HepG2 (cell line): ENCODE data around the gene RNASE8. TPM values are rescaled to one million over a fixed set of nuclear protein-coding genes. Genes with fewer than 3 reads are reported as not detected.

Source experiments
- GMEB1 ChIP-seq: sonication (generic); formaldehyde crosslinking; IDR thresholded peaks from 2 replicates; pipeline ENCODE4 v1.5.1; 2020; ENCODE audit warnings: missing genetic modification reagents, mild to moderate bottlenecking, borderline replicate concordance
- HNF4A ChIP-seq: sonication (generic); formaldehyde crosslinking; IDR thresholded peaks from 2 replicates; pipeline ENCODE4 v1.4.0; 2020; ENCODE audit warnings: missing genetic modification reagents
- HOXA7 ChIP-seq: sonication (generic); formaldehyde crosslinking; IDR thresholded peaks from 2 replicates; pipeline ENCODE4 v1.8.1; 2022; ENCODE audit warnings: mild to moderate bottlenecking, missing genetic modification reagents, moderate library complexity
- JUNB ChIP-seq: sonication (generic); formaldehyde crosslinking; IDR thresholded peaks from 2 replicates; pipeline ENCODE4 v1.8.0; 2022; ENCODE audit warnings: missing genetic modification reagents, mild to moderate bottlenecking, borderline replicate concordance
- MAFK ChIP-seq, 2 experiments: IDR thresholded peaks in 1 of 2; conservative IDR thresholded peaks in 1 of 2; 2 replicates each; pipeline ENCODE4 v1.6.1; 2011; ENCODE audit warnings: improper control_type of control experiment in 2 of 2, low read length in 2 of 2
- MIER2 ChIP-seq: IDR thresholded peaks from 2 replicates; pipeline ENCODE4 v1.6.1; 2016; ENCODE audit warnings: missing biosample characterization, missing genetic modification reagents
- NFAT5 ChIP-seq: sonication (generic); formaldehyde crosslinking; IDR thresholded peaks from 2 replicates; pipeline ENCODE4 v1.4.0; 2020; ENCODE audit warnings: missing genetic modification reagents
- NFIC ChIP-seq: IDR thresholded peaks from 2 replicates; pipeline ENCODE4 v1.6.1; 2012; ENCODE audit warnings: mild to moderate bottlenecking, low read length, inconsistent platforms
- RBM22 ChIP-seq: fragments of 200-400 bp; formaldehyde crosslinking; optimal IDR thresholded peaks from 2 replicates; pipeline ENCODE3; 2017; ENCODE audit warnings: mild to moderate bottlenecking, low read length, moderate library complexity
- REPIN1 ChIP-seq: sonication (generic); formaldehyde crosslinking; IDR thresholded peaks from 2 replicates; pipeline ENCODE4 v1.8.0; 2022; ENCODE audit warnings: missing genetic modification reagents, low read depth, mild to moderate bottlenecking, borderline replicate concordance
- TCF7L2 ChIP-seq: IDR thresholded peaks from 2 replicates; pipeline ENCODE4 v1.6.1; 2011; ENCODE audit warnings: mild to moderate bottlenecking, low read depth, low read length, moderate library complexity
- TOPORS ChIP-seq: sonication (generic); formaldehyde crosslinking; IDR thresholded peaks from 2 replicates; pipeline ENCODE4 v1.8.0; 2023; ENCODE audit warnings: mild to moderate bottlenecking, missing genetic modification reagents
- TP53 ChIP-seq: sonication (generic); formaldehyde crosslinking; conservative IDR thresholded peaks from 2 replicates; pipeline ENCODE4 v1.4.0; 2020; ENCODE audit warnings: missing genetic modification reagents
- ZNF484 ChIP-seq: sonication (generic); formaldehyde crosslinking; IDR thresholded peaks from 2 replicates; pipeline ENCODE4 v1.5.1; 2020; ENCODE audit warnings: mild to moderate bottlenecking, low read depth, missing genetic modification reagents, borderline replicate concordance
- ZNF530 ChIP-seq: sonication (generic); formaldehyde crosslinking; IDR thresholded peaks from 2 replicates; pipeline ENCODE4 v1.5.0; 2020; ENCODE audit warnings: low read depth, mild to moderate bottlenecking, missing genetic modification reagents
- ZNF607 ChIP-seq: sonication (generic); formaldehyde crosslinking; IDR thresholded peaks from 2 replicates; pipeline ENCODE4 v1.5.1; 2020; ENCODE audit warnings: missing genetic modification reagents, mild to moderate bottlenecking, borderline replicate concordance
- ZNF713 ChIP-seq: sonication (generic); formaldehyde crosslinking; IDR thresholded peaks from 2 replicates; pipeline ENCODE4 v1.4.0; 2020; ENCODE audit warnings: mild to moderate bottlenecking, missing genetic modification reagents
- ZSCAN30 ChIP-seq: sonication (generic); formaldehyde crosslinking; IDR thresholded peaks from 2 replicates; pipeline ENCODE4 v1.5.0; 2020; ENCODE audit warnings: mild to moderate bottlenecking, missing genetic modification reagents
- polyA plus RNA-seq, 8 experiments: library from polyadenylated mRNA; depleted of rRNA in 3 of 8; stranded (reverse) in 7 of 8; unstranded in 1 of 8; fragments of >200 nt; fragmentation: Illumina TruSeq in 4 of 8; extraction: Trizol in 4 of 8; gene quantifications; 2 replicates each; pipeline versions ENCODE4 v1.2.1 to v1.2.3, GENCODE V29; 2011 to 2016; ENCODE audit warnings: low read depth in 4 of 8, missing spikeins in 1 of 8, mixed read lengths in 1 of 8; ENCODE audit not compliant: insufficient read depth in 1 of 8
- total RNA-seq, 5 experiments: library from RNA; depleted of rRNA; stranded (reverse); fragments of >200 nt; fragmentation: Illumina TruSeq; extraction: Trizol; gene quantifications; 2 replicates each; pipeline ENCODE4 v1.2.3, GENCODE V29; 2016; ENCODE audit warnings: low read depth in 1 of 5

RNASE8 gene
- total and polyA plus RNA-seq, 2 of the 13 experiments (the other 11 are each of a cell fraction or from before 2014, with no cell fraction given): not detected

- TF ChIP-seq GMEB1 (CRISPR knock-in tag) (no peak), TP53 (0 out of 2 replicates have a peak, but pooled peaks have one; percentile 11), ZNF607 (CRISPR knock-in tag) (peak; percentile 52; the same call in 1 of the 2 replicates), NFAT5 (CRISPR knock-in tag) (no peak), ZNF713 (CRISPR knock-in tag) (no peak), REPIN1 (CRISPR knock-in tag) (no peak), RBM22 (no peak), JUNB (CRISPR knock-in tag) (no peak), MIER2 (CRISPR knock-in tag) (peak; percentile 68; the same call in 1 of the 2 replicates), TCF7L2 (no peak), NFIC (peak; percentile 32; the same call in 1 of the 2 replicates), ZNF484 (CRISPR knock-in tag) (no peak), MAFK (conservative IDR thresholded peaks at IDR 0.05 in 1 of 2, IDR thresholded peaks at IDR 0.05 in 1 of 2; ENCODE audit: low read length in 2 of 2) (no peak), HOXA7 (no peak), ZNF530 (CRISPR knock-in tag) (no peak), ZSCAN30 (CRISPR knock-in tag) (no peak), HNF4A (CRISPR knock-in tag) (peak; percentile 68), TOPORS (no peak)
Observed at GRCh38 chr14:21043974-21044618, 13.5 kb upstream of the RNASE8 start (continued).
